ENCODE results near the gene MYPN.
"Not testable (repeated sequence)": the region's sequence is repeated elsewhere in the genome, so short reads cannot be mapped to it uniquely, and the experiment has no call there.

The MYPN gene

DNA sequence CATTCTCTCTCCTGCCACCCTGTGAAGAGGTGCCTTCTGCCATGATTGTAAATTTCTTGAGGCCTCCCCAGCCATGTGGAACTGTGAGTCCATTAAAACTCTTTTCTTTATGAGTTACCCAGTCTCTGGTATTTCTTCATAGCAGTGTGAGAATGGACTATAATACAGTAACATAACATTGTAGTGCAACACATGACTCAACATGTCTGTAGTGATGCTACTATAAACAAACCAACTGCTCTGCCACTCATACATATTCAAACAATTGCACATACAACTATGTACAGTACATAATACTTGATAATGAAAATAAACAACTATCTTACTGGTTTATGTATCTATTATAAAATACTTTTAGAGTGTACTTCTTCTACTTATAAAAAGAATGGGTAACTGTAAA, 115.5 kb downstream of the MYPN start:
- peaks cover 6% of the 10 kb centered on the region for H3K27me3 Mint-ChIP-seq
- ATAC-seq (ENCODE audit: low read depth) = no peak
- DNase-seq (ENCODE audit: low spot score in 2 of 2) = no peak
- H3K4me3 Mint-ChIP-seq = no peak overlapping the region
- no peaks in the 10 kb centered on the region for H3K36me3 Mint-ChIP-seq
- H3K27ac Mint-ChIP-seq = no peak overlapping the region
- no peaks in the 10 kb centered on the region for H3K4me1 Mint-ChIP-seq
- H3K9me3 Mint-ChIP-seq = no peaks in the 10 kb centered on the region

GRCh38 chr10:68230268-68230667, 121.0 kb downstream of the MYPN start:
- H3K9me3 Mint-ChIP-seq = no peaks in the 10 kb centered on the region
- no peak overlapping the region for H3K4me3 Mint-ChIP-seq
- ATAC-seq (ENCODE audit: low read depth) = no peak
- no peaks in the 10 kb centered on the region for H3K36me3 Mint-ChIP-seq
- peaks cover 12% of the 10 kb centered on the region for H3K27me3 Mint-ChIP-seq
- H3K4me1 Mint-ChIP-seq = peaks cover 5% of the 10 kb centered on the region
- no peak overlapping the region for H3K27ac Mint-ChIP-seq
- no peak for DNase-seq (ENCODE audit: low spot score in 2 of 2)

DNA sequence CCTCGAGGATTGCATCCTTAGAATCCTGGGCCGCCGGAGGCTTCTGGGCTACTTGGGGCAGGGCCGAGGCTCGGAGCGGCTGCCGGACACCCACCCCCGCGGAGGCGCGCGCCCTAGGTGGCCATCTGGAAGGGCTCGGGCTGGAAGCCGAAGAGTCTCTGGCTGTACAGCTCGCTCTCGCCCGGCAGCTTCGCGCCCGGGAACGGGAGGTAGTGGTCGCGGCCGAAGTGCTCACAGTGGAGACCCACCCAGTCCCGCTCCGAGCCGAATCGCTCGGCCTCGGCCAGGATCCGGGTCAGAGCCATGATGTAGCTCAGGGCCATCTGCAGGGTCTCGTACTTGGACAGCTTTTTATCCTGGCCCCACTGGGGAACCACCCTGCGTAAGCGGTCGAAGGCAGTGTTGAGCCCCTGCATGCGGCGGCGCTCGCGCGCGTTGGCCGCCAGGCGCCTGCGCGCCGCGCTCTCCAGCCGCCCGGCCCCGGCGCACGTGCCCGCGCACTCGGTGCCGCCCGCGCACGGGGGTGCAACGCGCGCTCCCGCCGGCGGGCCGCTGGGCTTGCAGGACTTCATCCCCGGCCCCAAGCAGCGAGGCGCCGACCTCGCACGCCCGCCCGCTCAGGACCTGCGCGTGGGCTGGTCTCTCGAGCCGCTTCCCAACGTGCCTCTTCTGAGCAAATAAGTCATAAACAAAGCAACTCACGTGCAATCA, 122.0 kb downstream of the MYPN start:
- peaks cover 5% of the 10 kb centered on the region for H3K4me1 Mint-ChIP-seq
- H3K27me3 Mint-ChIP-seq = peaks cover 12% of the 10 kb centered on the region
- H3K9me3 Mint-ChIP-seq = no peaks in the 10 kb centered on the region
- H3K27ac Mint-ChIP-seq = no peak overlapping the region
- no peaks in the 10 kb centered on the region for H3K36me3 Mint-ChIP-seq
- DNase-seq (ENCODE audit: low spot score in 2 of 2) (peak; percentile 23 to 37), ATAC-seq (ENCODE audit: low read depth) (peak; percentile 95)
- H3K4me3 Mint-ChIP-seq = peak overlapping the region; percentile 76

DNA sequence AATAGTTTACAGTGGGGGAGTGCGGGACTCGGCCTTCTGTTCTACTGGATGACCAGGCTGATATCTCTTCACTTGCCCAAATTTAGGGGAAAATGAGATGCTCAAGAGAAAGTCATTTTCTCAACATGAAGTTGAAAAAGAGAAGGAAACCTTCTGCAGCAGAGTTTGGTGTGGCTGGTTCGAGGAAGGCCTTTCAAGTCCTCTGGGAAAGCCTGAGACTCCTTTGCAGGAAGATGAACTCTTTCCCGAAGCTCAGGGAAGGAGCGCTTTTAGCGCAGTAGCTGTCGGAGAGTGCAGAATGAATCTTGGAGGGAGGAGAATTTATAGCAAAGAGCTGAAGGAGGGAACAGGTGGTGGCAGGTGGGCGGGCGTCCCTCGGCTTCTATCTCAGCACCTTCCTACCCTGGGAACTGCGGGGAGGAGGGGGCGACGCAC, 122.5 kb downstream of the MYPN start, which contains the start of gene ATOH7:
ATOH7 (minus strand) TSS at position 297 of the 435 bp plus-strand sequence. CDS start 436 bp downstream, outside the sequence.
- no peak within 1 kb of the TSS for H3K27ac Mint-ChIP-seq
- no peaks in the 10 kb centered on the region for H3K36me3 Mint-ChIP-seq
- no peak for ATAC-seq (ENCODE audit: low read depth)
- no peaks in the 10 kb centered on the region for H3K9me3 Mint-ChIP-seq
- H3K4me3 Mint-ChIP-seq = peak within 1 kb of the TSS; percentile 76
- peaks cover 12% of the 10 kb centered on the region for H3K27me3 Mint-ChIP-seq
- peaks cover 5% of the 10 kb centered on the region for H3K4me1 Mint-ChIP-seq
- peak in 1 of 2 donors; percentile 4 for DNase-seq (ENCODE audit: low spot score in 2 of 2)

- no peaks in the 10 kb centered on the region for H3K9me3 Mint-ChIP-seq
- H3K27me3 Mint-ChIP-seq = peaks cover 8% of the 10 kb centered on the region
- DNase-seq (ENCODE audit: low spot score in 2 of 2) (no peak), ATAC-seq (ENCODE audit: low read depth) (no peak)
- H3K27ac Mint-ChIP-seq = no peak overlapping the region
- H3K36me3 Mint-ChIP-seq = no peaks in the 10 kb centered on the region
- H3K4me1 Mint-ChIP-seq = peaks cover 6% of the 10 kb centered on the region
- no peak overlapping the region for H3K4me3 Mint-ChIP-seq
These were observed 123.8 kb downstream of the MYPN start for GRCh38 chr10:68233046-68233445.

DNA sequence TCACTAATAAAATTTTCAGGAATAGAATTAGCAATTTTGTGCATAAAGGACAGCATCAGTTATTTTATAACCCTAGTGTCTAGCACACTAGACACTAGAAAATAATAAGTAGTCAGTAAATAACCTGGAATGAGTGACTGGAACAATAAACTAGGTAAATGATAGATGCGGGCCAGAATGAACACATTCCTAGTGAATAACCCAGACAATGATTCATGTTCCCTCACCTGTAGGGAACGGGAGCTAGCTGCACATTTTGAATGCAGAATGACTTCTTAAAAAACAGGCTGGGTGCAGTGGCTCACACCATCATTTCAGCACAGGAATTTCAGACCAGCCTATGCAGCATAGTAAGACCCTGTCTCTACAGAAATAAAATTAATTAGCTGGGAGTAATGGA, 125.8 kb downstream of the MYPN start:
- DNase-seq (ENCODE audit: low spot score in 2 of 2) (no peak), ATAC-seq (ENCODE audit: low read depth) (no peak)
- H3K9me3 Mint-ChIP-seq = no peaks in the 10 kb centered on the region
- peaks cover 8% of the 10 kb centered on the region for H3K4me1 Mint-ChIP-seq
- H3K27ac Mint-ChIP-seq = no peak overlapping the region
- no peaks in the 10 kb centered on the region for H3K36me3 Mint-ChIP-seq
- no peak overlapping the region for H3K4me3 Mint-ChIP-seq
- peaks cover 6% of the 10 kb centered on the region for H3K27me3 Mint-ChIP-seq

- Mint-ChIP-seq H3K27me3 (peaks cover 6% of the 10 kb centered on the region), H3K4me1 (peaks cover 7% of the 10 kb centered on the region), H3K9me3 (no peaks in the 10 kb centered on the region), H3K4me3 (no peak overlapping the region), H3K27ac (no peak overlapping the region), H3K36me3 (no peaks in the 10 kb centered on the region)
- DNase-seq (ENCODE audit: low spot score in 2 of 2) (no peak), ATAC-seq (ENCODE audit: low read depth) (no peak)
These were observed 126.3 kb downstream of the MYPN start for GRCh38 chr10:68235581-68235980.

DNA sequence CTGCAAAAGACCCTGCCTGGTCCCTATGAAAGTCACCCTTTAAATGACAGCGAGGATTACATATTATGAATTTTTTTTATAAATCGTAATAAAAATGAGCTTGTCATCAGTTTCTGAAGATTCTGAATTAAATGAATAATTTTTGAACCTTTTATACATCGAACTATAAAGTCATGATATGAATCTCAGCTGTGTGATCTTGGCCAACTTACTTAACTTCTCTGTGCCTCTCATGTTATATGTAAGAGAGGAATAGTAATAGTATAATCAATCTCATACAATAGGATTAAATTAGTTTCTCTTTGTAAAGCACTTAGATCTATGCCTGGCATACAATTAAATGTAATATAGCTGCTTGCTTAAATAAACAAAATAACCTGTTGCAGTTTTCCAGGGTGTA, 127.9 kb downstream of the MYPN start:
- Mint-ChIP-seq H3K27me3 (peaks cover 6% of the 10 kb centered on the region), H3K36me3 (no peaks in the 10 kb centered on the region), H3K4me1 (peaks cover 2% of the 10 kb centered on the region), H3K9me3 (no peaks in the 10 kb centered on the region), H3K27ac (no peak overlapping the region), H3K4me3 (no peak overlapping the region)
- no peak for ATAC-seq (ENCODE audit: low read depth)
- no peak for DNase-seq (ENCODE audit: low spot score in 2 of 2)

- H3K4me3 Mint-ChIP-seq = no peak overlapping the region
- peaks cover 4% of the 10 kb centered on the region for H3K27me3 Mint-ChIP-seq
- no peaks in the 10 kb centered on the region for H3K9me3 Mint-ChIP-seq
- no peaks in the 10 kb centered on the region for H3K36me3 Mint-ChIP-seq
- no peak overlapping the region for H3K27ac Mint-ChIP-seq
- H3K4me1 Mint-ChIP-seq = peaks cover 2% of the 10 kb centered on the region
- no peak for DNase-seq (ENCODE audit: low spot score in 2 of 2)
- no peak for ATAC-seq (ENCODE audit: low read depth)
These were observed 129.1 kb downstream of the MYPN start for GRCh38 chr10:68238371-68238770.

DNA sequence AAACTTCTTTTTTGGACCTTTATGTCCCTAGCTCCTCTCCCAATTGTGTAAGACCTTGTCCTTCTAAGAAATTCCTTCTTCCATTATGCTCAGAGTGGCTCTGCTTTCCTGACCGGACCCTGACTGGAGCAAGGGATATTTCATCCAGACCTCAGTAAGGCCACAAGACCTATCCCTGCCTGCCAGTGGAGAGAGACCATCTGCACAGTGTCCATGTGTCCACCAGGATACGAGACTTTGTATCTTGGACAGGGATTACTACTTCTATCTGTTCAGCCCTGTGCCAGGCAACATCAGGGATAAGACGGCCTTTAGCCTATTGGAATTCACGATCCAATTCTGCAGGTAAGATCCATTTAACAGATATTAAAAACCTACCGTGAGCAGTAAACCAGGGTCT, 129.8 kb downstream of the MYPN start:
- DNase-seq (ENCODE audit: low spot score in 2 of 2) (no peak), ATAC-seq (ENCODE audit: low read depth) (no peak)
- Mint-ChIP-seq H3K27me3 (peaks cover 4% of the 10 kb centered on the region), H3K36me3 (no peaks in the 10 kb centered on the region), H3K4me3 (no peak overlapping the region), H3K4me1 (peaks cover 2% of the 10 kb centered on the region), H3K9me3 (no peaks in the 10 kb centered on the region), H3K27ac (no peak overlapping the region)

GRCh38 chr10:68239596-68240150, 130.4 kb downstream of the MYPN start:
- Mint-ChIP-seq H3K4me3 (no peak overlapping the region), H3K9me3 (no peaks in the 10 kb centered on the region), H3K4me1 (peaks cover 2% of the 10 kb centered on the region), H3K36me3 (no peaks in the 10 kb centered on the region), H3K27me3 (peaks cover 4% of the 10 kb centered on the region), H3K27ac (no peak overlapping the region)
- no peak for DNase-seq (ENCODE audit: low spot score in 2 of 2)
- ATAC-seq (ENCODE audit: low read depth) = no peak

GRCh38 chr10:68242051-68242450, 132.8 kb downstream of the MYPN start:
- no peaks in the 10 kb centered on the region for H3K9me3 Mint-ChIP-seq
- H3K4me1 Mint-ChIP-seq = peaks cover 2% of the 10 kb centered on the region
- H3K27me3 Mint-ChIP-seq = peaks cover 4% of the 10 kb centered on the region
- DNase-seq (ENCODE audit: low spot score in 2 of 2) = no peak
- no peak for ATAC-seq (ENCODE audit: low read depth)
- H3K36me3 Mint-ChIP-seq = no peaks in the 10 kb centered on the region
- no peak overlapping the region for H3K27ac Mint-ChIP-seq
- H3K4me3 Mint-ChIP-seq = no peak overlapping the region

DNA sequence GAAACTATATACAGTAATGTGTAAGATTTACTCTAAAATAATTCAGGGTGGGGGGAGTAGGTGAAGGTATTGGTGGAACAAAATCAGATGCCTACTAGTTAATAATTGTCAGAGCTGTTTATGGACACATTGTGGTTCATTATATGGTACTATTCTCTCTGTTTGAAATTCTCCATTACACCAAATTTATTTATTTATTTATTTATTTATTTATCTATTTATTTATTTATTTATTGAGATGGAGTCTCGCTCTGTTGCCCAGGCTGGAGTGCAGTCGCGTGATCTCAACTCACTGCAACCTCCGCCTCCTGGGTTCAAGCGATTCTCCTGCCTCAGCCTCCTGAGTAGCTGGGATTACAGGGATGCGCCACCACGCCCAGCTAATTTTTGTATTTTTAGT, 137.1 kb downstream of the MYPN start:
- not testable (repeated sequence) for DNase-seq (ENCODE audit: low spot score in 2 of 2); H3K4me1 Mint-ChIP-seq; H3K27ac Mint-ChIP-seq; H3K27me3 Mint-ChIP-seq; ATAC-seq (ENCODE audit: low read depth); H3K9me3 Mint-ChIP-seq; H3K36me3 Mint-ChIP-seq; H3K4me3 Mint-ChIP-seq

DNA sequence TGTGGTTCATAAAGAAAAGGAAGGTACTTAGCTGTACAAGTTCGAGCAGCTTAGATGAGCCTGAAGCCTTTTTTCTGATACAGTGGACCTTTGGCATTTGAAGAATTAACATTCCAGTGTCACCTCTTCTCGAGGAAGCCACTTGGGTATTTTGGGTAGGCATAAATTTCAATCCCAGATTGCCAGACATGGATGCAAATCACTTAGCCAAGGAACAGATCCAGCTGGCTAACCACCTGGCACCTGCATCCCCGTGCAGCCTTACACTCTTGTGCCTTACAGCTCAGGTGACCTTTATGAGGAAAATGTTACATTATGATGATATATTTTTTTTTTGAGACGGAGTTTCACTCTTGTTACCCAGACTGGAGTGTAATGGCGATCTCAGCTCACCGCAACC, 138.6 kb downstream of the MYPN start:
- no peaks in the 10 kb centered on the region for H3K36me3 Mint-ChIP-seq
- ATAC-seq (ENCODE audit: low read depth) = no peak
- H3K9me3 Mint-ChIP-seq = no peaks in the 10 kb centered on the region
- H3K4me3 Mint-ChIP-seq = no peak overlapping the region
- H3K4me1 Mint-ChIP-seq = peaks cover 5% of the 10 kb centered on the region
- no peak for DNase-seq (ENCODE audit: low spot score in 2 of 2)
- no peak overlapping the region for H3K27ac Mint-ChIP-seq
- H3K27me3 Mint-ChIP-seq = no peaks in the 10 kb centered on the region

DNA sequence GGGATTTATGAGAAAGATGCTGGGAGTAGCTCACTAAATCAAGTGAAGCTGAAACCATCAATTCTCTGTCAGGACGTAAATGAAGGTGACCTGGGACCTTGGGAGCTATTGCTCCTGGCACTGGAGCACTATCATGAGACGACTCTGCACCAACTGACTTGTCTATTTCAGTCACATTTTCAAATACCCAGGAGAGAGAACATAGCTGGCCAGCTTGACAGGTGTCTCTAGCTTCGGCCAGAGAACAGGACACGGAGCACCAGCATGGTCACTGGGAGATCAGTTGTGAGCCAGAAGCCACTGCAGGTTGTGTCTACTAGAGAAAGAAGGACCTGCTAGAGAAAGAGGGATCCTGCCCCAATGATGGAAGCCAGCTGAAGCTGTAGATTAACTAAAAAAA, 140.0 kb downstream of the MYPN start:
- no peak overlapping the region for H3K27ac Mint-ChIP-seq
- H3K4me3 Mint-ChIP-seq = no peak overlapping the region
- peaks cover 5% of the 10 kb centered on the region for H3K4me1 Mint-ChIP-seq
- H3K9me3 Mint-ChIP-seq = no peaks in the 10 kb centered on the region
- H3K36me3 Mint-ChIP-seq = no peaks in the 10 kb centered on the region
- DNase-seq (ENCODE audit: low spot score in 2 of 2) (no peak), ATAC-seq (ENCODE audit: low read depth) (no peak)
- no peaks in the 10 kb centered on the region for H3K27me3 Mint-ChIP-seq
